ENCODE measurements around the gene KCNJ12. TPM values are rescaled to one million over a fixed set of nuclear protein-coding genes. Genes with fewer than 3 reads are reported as not detected.

The KCNJ12 gene
- total RNA-seq, 1 experiment from 2014 or later = 1.2 TPM

DNA sequence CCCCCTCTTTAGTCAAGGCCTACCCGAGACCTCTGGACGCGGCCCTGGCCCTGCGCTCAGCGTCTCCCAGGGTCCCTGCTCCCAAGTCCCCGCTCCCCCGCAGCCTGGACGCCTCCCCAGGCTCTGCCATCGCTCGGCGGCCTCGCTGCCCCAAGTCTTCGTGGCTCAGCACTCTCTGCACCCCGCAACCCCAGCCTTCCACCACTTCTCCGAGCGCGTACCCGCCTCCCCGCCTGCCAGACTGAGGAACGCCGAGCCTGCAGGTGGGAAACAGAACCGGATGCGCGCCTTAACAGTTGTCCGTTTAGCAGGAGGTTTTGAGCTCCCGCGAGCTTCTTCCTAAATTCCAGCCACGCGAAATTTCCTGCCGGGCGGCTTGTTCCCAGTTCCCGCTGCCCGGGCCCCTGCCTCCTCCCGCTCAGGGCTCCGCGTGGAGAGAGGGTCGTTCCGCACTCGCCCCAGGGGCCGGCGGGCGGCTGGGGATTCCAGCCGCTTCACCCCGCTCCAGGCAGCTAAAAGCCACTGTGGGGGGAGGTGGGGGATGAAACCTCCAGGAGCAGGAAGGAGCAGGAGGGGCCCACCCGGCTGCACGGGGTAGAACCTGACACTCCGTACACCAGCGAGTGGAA, 87.7 kb downstream of the KCNJ12 start:
- Histone ChIP-seq H3K4me3 (ENCODE audit: low read depth, low read length, poor library complexity, severe bottlenecking) (no peak overlapping the region), H3K36me3 (ENCODE audit: insufficient read depth, low read length, poor library complexity, severe bottlenecking) (no peaks in the 10 kb centered on the region), H3K27me3 (replicated peaks; ENCODE audit: insufficient read depth, low read depth, low read length, poor library complexity) (peaks cover 5% of the 10 kb centered on the region), H3K4me1 (ENCODE audit: insufficient read depth, low read length, poor library complexity, severe bottlenecking) (no peaks in the 10 kb centered on the region), H3K9me3 (ENCODE audit: low read depth, low read length, poor library complexity, severe bottlenecking) (no peaks in the 10 kb centered on the region), H3K27ac (ENCODE audit: low read depth, low read length, poor library complexity, severe bottlenecking) (no peak overlapping the region)
- DNase-seq (ENCODE audit: low spot score) = no peak
- BruUV-seq (replicated peaks) = no TSS peak
- TF ChIP-seq, protein P1, sequence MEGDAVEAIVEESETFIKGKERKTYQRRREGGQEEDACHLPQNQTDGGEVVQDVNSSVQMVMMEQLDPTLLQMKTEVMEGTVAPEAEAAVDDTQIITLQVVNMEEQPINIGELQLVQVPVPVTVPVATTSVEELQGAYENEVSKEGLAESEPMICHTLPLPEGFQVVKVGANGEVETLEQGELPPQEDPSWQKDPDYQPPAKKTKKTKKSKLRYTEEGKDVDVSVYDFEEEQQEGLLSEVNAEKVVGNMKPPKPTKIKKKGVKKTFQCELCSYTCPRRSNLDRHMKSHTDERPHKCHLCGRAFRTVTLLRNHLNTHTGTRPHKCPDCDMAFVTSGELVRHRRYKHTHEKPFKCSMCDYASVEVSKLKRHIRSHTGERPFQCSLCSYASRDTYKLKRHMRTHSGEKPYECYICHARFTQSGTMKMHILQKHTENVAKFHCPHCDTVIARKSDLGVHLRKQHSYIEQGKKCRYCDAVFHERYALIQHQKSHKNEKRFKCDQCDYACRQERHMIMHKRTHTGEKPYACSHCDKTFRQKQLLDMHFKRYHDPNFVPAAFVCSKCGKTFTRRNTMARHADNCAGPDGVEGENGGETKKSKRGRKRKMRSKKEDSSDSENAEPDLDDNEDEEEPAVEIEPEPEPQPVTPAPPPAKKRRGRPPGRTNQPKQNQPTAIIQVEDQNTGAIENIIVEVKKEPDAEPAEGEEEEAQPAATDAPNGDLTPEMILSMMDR (conservative IDR thresholded peaks at IDR 0.05; ENCODE audit: low read depth, low read length) = no peak
- TF ChIP-seq EZH2 (IDR thresholded peaks at IDR 0.05; ENCODE audit: borderline replicate concordance, low read depth, low read length, poor library complexity, severe bottlenecking) = no peak
- intact Hi-C loops (cut with micrococcal nuclease; ENCODE audit: unreplicated experiment) = no loop called here
- ChIA-PET CTCF (no interaction called here), POLR2A (ENCODE audit: low non-redundant PET) (no interaction called here)

DNA sequence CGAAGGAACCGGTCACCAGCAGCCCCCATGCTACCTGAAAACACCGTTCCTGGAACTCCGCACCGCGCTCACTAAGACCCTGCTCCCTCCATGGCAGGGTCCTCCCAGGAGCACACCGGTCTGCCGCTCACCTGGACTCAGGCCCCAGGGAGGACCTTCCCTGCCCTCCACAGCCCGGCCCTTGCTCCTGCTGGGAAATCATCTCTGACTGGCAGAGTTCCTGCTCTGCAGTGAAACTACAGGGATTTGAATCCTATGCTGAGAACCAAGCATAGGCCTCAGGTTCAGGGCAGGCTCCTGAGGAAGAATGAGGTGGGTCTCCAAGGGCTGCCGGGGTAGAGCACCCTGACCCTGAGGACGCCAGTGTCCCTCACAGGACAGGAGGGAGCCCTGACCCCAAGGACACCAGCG, 88.5 kb downstream of the KCNJ12 start:
- Histone ChIP-seq H3K36me3 (ENCODE audit: insufficient read depth, low read length, poor library complexity, severe bottlenecking) (no peaks in the 10 kb centered on the region), H3K4me3 (ENCODE audit: low read depth, low read length, poor library complexity, severe bottlenecking) (no peak overlapping the region), H3K4me1 (ENCODE audit: insufficient read depth, low read length, poor library complexity, severe bottlenecking) (no peaks in the 10 kb centered on the region), H3K27me3 (replicated peaks; ENCODE audit: insufficient read depth, low read depth, low read length, poor library complexity) (peaks cover 8% of the 10 kb centered on the region), H3K27ac (ENCODE audit: low read depth, low read length, poor library complexity, severe bottlenecking) (no peak overlapping the region), H3K9me3 (ENCODE audit: low read depth, low read length, poor library complexity, severe bottlenecking) (no peaks in the 10 kb centered on the region)
- ChIA-PET CTCF (no interaction called here), POLR2A (ENCODE audit: low non-redundant PET) (no interaction called here)
- intact Hi-C loops (cut with micrococcal nuclease; ENCODE audit: unreplicated experiment) = no loop called here
- BruUV-seq (replicated peaks) = no TSS peak
- TF ChIP-seq EZH2 (IDR thresholded peaks at IDR 0.05; ENCODE audit: borderline replicate concordance, low read depth, low read length, poor library complexity, severe bottlenecking) = no peak
- TF ChIP-seq, protein P1 (conservative IDR thresholded peaks at IDR 0.05; ENCODE audit: low read depth, low read length) = no peak
- DNase-seq (ENCODE audit: low spot score) = no peak

DNA sequence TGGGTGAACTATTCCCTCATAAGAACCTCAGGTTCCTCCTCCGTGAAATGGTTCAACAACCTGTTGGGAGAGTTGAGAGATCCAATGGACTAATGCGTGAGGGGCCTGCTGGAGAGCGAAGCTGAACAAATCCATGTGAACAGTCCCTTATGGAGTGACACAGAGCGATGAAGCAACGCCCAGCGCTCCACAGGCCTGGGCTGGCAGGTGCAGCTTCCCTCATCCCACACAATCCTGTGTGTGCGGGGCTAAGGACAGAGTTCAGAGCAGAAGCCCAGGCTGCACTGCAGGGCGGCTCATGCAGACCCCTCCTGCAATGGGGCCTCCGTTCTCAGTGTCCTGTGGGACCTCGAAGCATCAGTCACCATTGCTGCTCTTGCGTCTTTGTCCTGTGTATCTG, 90.4 kb downstream of the KCNJ12 start:
- Histone ChIP-seq H3K4me3 (ENCODE audit: low read depth, low read length, poor library complexity, severe bottlenecking) (no peak overlapping the region), H3K27ac (ENCODE audit: low read depth, low read length, poor library complexity, severe bottlenecking) (no peak overlapping the region), H3K9me3 (ENCODE audit: low read depth, low read length, poor library complexity, severe bottlenecking) (no peaks in the 10 kb centered on the region), H3K4me1 (ENCODE audit: insufficient read depth, low read length, poor library complexity, severe bottlenecking) (no peaks in the 10 kb centered on the region), H3K27me3 (replicated peaks; ENCODE audit: insufficient read depth, low read depth, low read length, poor library complexity) (peaks cover 24% of the 10 kb centered on the region), H3K36me3 (ENCODE audit: insufficient read depth, low read length, poor library complexity, severe bottlenecking) (no peaks in the 10 kb centered on the region)
- POLR2A ChIA-PET (ENCODE audit: low non-redundant PET) = no interaction called here
- BruUV-seq (replicated peaks) = no TSS peak
- DNase-seq (ENCODE audit: low spot score) = no peak
- CTCF ChIA-PET = no interaction called here
- intact Hi-C loops (cut with micrococcal nuclease; ENCODE audit: unreplicated experiment) = no loop called here
- TF ChIP-seq EZH2 (IDR thresholded peaks at IDR 0.05; ENCODE audit: borderline replicate concordance, low read depth, low read length, poor library complexity, severe bottlenecking) = no peak
- TF ChIP-seq, protein P1 (conservative IDR thresholded peaks at IDR 0.05; ENCODE audit: low read depth, low read length) = no peak
